CD4-positive, alpha-beta T cell treated with Interleukin-17A for 4 hours (primary cell): Measurements from ENCODE around the gene SDK1.

ENCODE experiments used
- DNase-seq: peaks from one replicate; pipeline ENCODE4 v3.0.0-alpha.2; 2020; ENCODE audit warnings: mixed read lengths

Gene SDK1

DNA sequence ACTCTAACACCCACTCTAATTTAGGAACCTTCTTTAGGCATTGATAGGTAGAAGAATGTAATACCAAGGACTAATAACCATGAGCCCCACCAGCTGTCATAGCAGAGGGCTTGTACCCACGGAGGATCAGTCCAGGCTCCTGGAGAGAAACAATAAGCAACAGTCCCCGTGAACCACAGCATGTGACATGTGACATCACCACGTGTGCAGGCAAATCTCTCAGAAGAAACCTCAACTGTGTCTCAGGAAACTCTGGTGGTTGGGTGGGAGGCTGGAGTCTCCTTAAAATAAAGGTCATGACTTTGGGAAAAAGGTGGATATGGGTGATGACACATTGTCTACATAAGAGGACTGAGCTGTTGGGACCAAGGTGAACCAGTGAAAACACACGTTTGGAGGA, 727.2 kb downstream of the SDK1 start:
- DNase-seq, result no peak

DNA sequence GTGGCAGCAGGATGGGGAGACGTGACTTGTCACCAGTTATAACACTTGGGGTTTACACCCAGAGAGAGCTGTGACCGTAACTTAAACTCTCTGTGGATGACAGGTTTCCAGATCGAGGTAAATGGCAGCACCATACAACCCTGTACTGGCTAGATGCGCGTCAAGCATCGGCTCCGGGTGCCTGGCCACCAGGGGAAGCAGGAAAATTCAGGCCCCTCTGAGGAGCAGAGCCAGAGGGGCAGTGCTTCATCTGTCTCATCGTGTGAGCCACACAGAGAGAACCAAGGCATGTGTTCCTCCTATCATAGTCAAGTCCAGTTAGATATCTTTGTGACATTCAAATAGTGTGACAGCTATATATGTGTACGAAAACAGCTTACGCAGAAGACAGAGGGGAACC, 728.9 kb downstream of the SDK1 start:
- DNase-seq, result no peak

DNA sequence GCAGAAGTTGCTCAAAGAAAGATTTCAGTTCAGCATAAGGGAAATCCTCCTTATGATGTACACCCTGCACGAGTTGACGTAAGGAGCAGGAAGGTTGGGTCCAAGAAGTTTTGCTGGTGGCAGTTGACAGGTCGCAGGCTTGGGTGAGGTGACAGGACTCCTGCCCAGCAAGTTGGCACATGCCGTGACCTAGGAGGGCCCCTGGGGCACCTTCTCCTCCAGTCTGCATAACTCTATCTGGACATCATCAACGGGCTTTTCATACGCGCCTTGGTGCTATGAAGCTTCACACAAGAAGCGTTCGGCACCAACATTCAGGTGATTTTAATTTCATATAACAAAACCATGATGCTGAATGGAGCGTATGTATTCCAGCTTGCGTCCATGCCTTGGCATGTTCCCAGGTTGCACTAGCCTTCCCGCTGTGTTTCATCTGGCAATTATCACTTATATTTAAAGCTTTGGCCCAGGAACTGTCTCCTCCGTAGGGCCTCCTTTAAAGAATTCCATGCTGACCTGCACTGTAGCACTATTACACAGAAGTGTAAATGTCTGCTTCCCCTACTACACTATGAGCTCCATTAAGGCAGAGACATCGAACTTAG, 729.4 kb downstream of the SDK1 start:
- no peak for DNase-seq

DNA sequence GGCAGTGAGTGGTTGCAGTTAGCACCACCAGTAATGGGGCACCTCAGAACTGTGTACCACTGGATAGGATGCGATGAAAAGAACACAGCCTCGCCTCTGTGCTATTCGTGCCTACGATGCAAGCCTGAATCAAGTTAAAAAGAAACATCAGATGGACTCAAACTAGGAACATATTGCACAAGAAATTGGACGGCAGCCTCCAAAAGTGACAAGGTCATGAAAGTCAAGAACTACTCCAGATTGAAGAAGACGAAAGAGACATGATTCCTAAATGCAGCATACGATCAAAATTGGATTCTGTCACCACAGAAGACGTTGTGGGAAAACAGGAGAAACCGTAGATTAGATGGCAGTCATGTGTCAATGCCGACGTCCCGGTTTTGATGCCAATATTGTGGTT, 732.9 kb downstream of the SDK1 start:
- no peak for DNase-seq

DNA sequence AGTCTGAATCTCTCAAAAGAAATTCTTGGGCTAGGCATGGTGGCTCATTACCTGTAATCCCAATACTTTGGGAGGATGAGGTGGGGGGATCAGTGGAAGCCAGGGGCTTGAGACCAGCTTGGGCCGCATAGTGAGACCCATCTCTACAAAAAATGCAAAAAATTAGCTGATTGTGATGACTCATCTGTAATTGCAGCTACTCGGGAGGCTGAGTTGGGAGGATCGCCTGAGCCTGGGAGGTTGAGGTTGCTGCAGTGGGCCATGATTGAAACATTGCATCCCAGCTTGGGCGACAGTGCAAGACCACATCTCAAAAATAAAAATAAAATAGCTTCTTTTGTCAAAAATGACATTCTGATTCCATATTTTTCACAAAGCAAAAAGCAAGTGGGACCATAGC, 736.3 kb downstream of the SDK1 start:
- no peak for DNase-seq

DNA sequence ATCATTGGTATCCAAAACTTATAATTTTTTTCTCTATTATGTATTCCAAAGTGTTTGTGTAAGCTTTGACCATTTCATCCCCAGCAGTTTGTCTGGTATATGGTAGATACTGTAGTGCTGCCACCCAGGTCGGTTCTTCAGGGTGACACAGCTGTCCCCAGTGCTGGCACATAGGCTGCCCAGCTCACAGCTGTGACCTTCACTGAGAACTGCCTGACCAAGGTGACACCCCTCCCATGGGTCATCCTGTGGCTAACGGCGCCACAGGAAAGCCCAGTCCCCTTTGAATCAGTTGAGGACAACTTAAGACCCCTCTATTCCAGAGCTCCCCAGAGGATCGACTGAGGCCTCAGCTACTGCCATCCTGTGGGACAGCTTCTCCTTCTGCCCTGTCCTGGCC, 736.8 kb downstream of the SDK1 start:
- DNase-seq, result no peak

DNA sequence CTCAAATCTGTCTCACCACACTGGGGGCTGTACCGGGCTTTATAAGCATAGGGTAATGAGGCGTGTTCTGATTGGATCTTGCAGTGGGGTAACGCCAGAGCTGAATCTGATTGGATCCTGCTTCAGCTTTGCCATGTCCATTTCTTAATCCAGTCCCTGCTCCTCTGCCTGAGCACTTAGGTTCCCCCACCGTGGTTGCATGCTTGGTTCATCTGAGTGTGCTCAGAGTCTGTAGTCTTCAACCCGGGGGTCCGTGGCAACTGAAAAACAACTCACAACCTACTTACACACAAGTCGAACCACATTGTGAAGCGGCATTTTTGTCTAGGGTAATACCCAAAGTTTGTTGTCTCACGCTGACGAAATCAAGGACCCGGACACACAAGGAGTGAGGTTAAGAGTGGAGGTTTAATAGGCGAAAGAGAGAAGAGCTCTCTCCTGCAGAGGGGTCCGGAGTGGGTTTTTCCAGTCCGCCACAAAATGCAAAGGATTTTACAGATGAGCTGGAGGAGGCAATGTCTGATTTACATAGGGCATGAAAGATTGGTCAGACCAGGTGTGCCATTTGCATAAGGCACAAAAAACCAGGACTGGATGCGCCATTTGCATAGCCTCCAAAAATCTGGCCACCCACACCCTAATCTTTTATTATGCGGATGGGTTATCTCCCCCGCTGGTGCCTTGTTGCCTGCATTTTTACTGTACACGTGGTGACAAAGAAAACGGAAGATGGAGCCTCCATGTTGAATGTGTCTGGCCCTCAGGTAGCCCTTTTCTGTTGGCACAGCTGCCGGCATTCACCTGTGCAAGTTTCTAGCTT, 739.3 kb downstream of the SDK1 start:
- DNase-seq, result no peak

DNA sequence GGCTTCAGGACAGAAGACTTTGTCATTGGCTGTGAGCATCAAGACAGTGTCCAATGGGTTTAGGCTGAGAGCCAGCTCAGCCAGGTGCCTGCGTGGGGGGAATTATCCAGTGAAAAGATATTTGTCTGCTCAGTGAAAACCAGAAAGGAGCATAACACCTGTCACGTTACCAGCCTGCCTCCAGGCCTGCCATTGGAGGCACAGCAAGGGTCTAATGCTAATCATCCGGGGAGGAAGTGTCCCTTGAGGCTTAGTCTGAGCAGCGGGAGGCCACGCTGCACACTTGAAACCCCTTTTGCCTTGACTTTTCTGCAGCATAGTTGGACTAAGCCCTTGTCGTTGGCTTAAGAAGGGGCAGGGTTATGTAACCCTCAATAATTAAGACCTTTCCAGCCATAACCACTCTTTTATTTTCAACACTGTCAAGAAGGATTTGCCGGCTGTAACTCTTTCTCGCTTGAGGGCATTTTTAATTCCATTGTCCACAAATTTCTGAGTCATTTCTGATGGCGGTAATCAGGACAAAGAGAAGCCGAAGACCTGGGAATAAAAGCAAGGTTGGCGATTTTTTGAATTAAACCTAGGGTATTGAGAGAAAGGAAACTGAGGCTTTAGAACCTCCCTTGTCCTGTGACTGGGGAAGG, 741.5 kb downstream of the SDK1 start:
- DNase-seq, result no peak

DNA sequence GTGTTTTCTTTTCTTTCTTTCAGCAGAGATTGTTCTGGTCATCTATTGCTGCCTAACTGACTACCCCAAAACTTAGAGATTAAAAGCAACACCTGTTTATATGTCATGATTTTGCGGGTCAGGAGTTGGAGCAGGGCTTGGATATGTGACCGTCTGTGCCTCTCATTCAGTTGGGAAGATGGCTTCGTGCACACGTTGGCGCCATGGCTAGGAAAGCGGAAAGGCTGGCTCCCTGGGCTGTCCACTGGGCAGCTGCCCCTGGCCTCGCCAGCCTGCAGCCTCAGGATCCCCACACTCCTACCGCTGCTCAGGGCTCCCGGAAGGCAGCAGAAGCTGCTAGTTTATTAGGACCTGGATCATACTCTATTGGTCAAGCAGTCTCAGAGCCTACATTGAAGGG, 742.9 kb downstream of the SDK1 start:
- DNase-seq, result no peak

DNA sequence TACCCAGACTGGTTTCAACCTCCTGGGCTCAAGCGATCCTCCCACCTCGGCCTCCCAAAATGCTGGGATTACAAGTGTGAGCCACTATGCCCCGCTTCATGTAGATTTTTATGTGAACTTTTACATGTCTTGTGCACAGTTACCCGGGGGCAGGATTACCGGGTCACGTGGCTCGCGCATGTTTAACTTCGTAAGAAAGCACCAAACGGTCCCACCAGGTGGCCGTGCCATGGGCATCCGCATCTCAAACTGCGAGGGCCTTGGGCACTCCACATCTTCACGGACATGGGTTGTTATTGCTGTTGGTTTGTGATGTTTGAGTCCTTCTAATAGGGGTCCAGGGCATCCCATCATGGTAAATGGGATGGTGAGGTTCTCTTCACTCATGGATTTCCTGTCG, 744.4 kb downstream of the SDK1 start:
- no peak for DNase-seq

DNA sequence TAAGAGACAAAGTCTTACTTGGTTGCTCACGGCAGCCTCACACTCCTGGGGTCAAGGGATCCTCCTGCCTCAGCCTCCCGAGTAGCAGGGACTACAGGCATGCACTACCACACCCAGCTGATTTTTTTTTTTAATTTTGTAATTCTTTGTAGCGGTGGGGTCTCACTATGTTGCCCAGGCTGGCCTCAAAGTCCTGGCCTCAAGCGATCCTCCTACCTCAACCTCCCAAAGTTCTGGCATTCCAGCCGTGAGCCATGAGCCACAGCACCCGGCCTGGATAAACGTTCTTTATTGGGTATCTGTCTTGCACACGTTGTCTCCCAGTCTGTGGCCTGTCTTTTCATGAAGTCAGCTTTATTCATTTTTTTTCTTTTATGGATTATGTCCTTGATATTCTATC, 744.9 kb downstream of the SDK1 start:
- DNase-seq, result no peak

DNA sequence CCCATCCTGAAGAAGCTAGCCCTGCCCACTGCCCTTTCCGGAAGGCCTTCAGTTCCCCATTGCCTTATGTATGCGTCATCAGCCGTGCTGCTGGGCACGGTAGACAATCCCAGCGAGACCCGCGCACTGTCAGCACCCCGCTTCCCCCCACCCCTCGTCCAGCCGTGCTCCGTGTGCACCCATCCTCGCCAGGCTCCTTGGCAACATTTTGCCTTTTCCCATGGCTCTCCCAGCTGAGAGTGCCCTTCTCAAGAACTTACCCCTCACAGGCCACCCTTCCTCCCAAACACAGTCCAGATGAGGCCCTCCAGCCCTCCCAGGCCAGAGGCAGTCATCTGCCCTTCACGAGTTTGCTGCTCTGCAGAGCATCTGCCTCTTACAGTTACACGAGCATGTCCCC, 747.3 kb downstream of the SDK1 start:
- no peak for DNase-seq

DNA sequence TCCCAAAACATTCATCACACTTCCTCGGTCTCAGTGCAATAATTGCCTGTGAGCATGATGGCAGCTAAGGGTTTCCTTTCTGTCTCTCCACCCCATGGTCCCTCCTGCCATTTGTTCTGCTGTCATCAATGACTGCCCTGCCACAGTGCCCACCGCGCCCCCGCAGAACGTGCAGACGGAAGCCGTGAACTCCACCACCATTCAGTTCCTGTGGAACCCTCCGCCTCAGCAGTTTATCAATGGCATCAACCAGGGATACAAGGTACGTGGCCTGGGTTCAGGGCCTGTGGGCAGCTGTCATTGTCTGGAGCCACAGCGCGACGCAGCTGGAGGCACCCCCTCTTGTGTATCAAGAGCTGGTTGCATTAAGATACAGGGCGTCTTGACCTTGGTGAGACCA, 748.1 kb downstream of the SDK1 start:
- no peak for DNase-seq

DNA sequence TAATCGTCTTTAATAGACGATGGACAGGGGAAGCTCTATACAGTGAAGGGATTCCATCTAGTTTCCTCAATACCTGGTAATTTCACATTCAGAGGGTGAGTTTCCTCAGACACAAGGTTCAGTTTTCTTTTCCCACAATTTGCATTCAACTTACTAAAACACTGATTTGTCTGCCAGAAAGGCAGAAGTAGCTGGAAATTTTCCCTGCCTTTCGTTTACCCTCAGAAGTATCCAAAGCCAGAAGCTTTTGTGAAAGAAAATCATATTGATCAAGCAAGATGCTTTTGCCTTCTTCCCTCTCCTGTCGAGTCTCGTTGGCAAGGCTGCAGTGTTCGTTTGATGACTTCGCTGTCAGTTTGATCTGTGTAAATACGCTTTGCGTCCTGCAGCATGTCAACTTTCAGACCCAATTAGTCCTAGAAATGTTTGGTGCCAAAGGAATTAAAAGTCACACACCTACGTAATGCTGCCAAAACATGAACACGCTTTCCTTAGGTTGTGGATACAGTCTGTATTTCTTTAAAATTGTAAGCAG, 749.1 kb downstream of the SDK1 start:
- DNase-seq, result no peak

DNA sequence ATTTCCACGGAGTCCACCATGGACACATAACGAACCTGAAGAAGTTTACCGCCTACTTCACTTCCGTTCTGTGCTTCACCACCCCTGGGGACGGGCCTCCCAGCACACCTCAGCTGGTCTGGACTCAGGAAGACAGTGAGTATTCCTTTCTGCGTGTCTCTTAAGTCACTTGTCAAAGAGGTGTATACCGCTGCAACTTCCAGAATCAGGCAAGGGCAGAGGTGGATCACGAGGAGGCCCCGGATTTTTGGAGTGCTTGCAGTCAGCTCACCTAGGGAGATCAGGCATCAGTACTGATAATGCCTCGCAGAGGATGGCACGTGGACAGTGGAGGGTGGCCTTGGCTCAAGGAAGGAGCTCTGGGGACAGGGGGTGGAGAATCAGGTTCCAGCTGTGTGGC, 750.6 kb downstream of the SDK1 start:
- DNase-seq, result no peak

DNA sequence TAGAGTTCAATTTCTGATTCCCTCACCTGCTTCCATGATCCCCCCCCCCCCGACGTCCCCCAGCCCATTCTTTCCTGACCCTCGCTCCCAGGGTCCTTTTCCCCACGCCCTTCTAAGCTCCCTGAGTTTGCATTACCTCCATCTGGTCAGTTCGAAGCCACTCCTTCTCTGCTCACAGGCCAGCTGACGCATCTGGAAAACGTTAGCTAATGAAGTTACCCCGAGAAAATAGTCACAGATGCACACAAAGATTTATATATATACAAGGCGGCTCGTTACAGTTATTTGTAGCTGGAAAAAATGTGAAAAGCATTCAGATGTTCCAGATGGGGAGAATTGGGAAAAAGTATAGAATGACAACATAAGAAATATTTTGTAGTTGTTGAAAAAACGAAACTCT, 751.1 kb downstream of the SDK1 start:
- DNase-seq, result no peak

DNA sequence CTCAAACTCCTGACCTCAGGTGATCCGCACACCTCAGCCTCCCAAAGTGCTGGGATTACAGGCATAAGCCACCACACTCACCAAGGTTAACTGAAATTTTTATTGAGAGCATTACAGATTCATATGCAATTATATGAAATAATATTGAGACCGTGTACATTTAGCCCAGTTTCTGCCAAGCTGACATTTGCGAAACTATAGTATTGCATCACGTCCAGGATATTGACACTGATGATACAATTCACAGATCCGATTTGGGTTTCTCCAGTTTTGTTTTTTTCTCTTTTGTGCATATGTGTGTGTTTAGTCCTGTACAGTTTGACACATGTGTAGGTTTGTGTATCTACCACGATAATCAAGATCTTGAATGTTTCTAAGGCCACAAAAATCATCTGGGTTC, 753.1 kb downstream of the SDK1 start:
- no peak for DNase-seq

DNA sequence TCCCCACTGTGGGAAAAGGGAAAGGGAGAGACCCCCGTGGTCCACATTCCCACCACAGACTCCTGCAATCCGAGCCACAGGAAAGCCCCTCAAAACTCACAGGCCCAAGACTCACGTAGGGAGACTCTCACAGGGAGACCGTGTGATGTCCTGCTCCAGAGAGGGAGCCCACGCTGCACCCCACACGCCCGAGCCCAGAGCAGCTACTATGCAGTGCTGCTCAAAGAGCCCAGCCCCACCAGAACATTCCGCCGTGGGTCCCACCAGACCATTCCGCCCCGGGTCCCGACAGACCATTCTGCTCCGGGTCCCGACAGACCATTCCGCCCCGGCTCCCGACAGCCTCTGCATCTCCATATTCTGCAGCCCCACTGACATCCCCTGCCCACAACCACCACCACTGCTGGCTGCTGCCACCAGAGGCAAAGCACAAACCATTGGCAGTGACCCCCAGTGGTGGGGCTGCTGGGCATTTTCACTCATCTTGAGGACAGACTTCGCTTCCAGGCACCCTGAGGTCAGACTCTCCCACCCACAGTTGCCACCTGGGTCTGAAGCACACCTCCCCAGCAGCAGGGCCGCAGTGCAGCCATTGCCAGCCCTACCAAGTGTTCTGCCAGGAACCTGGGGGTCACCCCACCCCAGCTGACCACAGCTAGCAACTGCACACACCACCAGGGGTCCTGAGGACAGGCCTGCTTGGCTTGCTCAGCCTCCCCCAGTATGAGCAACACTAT, 755.7 kb downstream of the SDK1 start:
- no peak for DNase-seq

DNA sequence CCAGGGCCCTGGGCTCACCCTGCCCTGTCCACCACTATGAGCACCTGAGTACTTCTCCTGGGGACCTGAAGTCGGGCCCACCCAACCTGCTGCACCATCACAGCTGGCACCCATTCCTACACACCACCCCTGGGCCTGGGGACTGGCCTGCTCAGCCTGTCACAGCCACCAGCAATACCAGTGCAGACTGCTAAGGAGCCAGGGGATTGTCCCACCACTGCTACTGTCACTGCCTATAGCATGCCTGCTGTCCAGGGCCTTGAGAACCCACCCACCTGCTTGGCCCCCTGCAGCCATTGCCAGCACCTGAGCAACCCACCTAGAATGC, 756.2 kb downstream of the SDK1 start:
- DNase-seq, result no peak

DNA sequence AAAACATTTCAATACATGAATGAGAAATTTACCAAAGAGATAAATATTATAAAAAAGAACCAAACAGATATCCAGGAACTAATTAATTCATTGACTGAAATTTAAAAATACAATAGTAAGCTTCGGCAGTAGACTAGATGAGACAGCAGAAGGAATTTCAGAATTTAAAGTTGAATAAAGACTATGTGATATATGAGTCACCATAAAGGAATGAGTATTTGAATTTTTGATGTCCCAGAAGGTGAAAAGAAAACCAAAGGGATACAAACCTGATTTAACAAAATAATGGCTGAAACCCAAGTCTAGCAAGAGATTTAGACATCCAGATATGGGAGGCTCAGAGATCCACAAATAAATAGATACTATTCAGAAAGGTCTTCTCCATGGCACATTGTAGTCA, 757.1 kb downstream of the SDK1 start:
- no peak for DNase-seq

DNA sequence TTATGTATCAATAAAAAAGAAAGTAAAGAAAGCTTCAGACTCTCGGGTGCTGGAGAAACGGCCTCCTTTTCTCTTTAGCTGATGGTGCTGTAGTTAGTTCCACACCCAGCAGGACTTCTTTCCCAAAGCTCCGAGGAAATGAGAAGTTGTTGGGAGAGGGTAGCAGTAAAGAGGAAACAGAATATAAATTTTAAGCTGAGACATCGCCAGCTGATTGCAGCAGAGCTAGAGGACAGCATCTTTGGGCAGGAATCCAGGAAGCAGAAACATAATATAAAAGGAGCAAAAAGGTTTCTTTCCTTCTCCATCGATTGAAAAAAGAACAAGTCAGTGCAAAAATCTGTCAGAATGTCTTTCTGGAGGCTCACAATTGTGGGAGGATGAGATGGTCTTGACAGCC, 764.1 kb downstream of the SDK1 start:
- DNase-seq, result no peak

DNA sequence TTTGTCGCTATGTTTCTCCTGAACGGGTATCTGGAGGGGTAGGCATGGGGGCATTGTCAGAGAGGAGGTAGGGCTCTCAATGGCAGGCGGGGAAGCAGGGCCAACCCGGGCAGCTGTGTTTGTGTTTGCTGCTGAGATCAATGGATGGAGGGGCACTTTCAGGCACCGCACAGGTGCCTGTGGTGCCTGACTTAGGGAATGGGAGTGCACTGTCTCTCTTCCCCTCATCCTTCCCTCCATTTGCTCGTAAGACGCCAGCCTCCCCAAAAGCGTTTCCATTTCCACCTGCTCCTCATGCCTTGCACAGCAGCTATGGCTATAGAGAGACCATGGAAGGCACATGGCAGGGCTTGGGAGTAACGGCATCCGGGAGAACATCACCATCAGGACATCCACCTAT, 765.2 kb downstream of the SDK1 start:
- no peak for DNase-seq

DNA sequence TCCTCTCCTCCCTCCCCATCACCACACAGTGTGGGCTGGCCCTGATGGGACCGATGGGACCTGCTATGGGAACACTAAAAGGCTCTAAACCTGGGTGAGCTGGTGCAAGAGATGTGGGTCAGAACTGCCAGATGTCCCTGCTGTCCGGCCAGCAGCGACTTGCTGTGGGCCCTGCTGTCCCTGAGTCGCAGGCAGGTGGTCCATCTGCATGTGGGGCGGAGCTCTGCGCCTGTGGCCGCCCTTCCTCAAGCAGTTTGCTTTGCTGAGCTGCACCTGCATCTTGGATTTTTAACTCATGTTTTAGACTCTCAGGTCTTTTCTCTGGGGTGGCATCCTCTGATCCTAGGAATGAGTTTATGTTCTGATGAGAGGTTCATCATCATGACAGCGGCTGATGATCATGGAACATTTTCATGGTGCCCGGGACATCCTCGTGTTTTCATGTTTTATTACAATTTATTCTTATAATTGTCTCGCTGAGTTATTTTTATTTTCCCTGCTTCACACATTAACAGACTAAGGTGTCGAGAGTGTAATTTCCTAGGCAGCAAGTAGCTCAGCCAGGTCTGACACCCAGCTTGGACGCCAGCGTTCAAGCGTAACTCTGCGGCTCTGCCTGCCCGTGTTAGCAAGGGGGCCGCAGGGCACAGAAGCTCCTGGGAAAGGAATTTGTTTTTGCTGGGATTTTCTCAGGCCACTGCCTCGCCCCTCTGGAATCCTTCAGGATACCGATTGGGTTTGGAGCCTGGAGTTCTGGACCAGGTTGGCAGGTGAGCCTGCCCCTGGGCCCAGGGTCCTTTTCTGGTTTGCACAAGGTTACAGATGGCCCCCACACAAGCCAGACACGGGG, 765.8 kb downstream of the SDK1 start:
- no peak for DNase-seq
